ENCODE data around the gene DCUN1D1.
"Not testable (repeated sequence)": the region's sequence is repeated elsewhere in the genome, so short reads cannot be mapped to it uniquely, and the experiment has no call there.

Gene DCUN1D1

DNA sequence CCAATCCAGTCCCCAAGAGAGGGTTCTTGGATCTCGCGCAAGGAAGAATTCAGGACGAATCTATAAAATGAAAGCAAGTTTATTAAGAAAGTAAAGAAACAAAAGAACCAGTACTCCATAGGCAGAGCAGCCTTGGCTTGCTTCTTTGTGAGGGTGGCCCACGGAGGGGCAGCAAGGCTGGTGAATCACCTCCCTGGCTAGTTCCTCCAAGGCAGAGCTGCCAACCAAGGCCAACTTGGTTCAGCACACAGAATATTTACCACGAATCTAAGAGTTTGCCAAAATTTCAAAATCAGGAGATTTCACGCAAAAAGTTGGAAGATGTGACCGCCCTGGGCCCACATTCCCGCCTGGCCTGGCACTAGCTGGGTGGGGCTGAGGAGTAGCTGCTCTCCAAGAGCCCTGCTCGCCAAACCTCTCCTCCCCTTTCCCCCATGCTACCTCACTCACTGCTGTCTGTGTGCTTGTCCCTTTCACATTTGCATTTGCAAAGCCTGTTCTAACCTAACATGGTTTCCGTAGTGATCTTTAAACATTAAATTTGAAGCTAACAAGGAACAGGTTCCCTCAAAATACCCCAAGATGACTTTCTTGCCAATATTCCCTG, 26.2 kb upstream of the DCUN1D1 start:
- Histone ChIP-seq H3K27me3 (ENCODE audit: insufficient read depth, poor library complexity, severe bottlenecking) (no peaks in the 10 kb centered on the region), H3K27ac (replicated peaks) (no peak overlapping the region), H3K4me3 (replicated peaks; ENCODE audit: insufficient read depth, low read length) (no peak overlapping the region)
- TF ChIP-seq SPI1 (IDR thresholded peaks at IDR 0.05; ENCODE audit: borderline replicate concordance, low read depth), result no peak
- TF ChIP-seq, protein P1, sequence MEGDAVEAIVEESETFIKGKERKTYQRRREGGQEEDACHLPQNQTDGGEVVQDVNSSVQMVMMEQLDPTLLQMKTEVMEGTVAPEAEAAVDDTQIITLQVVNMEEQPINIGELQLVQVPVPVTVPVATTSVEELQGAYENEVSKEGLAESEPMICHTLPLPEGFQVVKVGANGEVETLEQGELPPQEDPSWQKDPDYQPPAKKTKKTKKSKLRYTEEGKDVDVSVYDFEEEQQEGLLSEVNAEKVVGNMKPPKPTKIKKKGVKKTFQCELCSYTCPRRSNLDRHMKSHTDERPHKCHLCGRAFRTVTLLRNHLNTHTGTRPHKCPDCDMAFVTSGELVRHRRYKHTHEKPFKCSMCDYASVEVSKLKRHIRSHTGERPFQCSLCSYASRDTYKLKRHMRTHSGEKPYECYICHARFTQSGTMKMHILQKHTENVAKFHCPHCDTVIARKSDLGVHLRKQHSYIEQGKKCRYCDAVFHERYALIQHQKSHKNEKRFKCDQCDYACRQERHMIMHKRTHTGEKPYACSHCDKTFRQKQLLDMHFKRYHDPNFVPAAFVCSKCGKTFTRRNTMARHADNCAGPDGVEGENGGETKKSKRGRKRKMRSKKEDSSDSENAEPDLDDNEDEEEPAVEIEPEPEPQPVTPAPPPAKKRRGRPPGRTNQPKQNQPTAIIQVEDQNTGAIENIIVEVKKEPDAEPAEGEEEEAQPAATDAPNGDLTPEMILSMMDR (IDR thresholded peaks at IDR 0.05; ENCODE audit: insufficient read depth, low read length), result no peak
- TF ChIP-seq, protein P2, sequence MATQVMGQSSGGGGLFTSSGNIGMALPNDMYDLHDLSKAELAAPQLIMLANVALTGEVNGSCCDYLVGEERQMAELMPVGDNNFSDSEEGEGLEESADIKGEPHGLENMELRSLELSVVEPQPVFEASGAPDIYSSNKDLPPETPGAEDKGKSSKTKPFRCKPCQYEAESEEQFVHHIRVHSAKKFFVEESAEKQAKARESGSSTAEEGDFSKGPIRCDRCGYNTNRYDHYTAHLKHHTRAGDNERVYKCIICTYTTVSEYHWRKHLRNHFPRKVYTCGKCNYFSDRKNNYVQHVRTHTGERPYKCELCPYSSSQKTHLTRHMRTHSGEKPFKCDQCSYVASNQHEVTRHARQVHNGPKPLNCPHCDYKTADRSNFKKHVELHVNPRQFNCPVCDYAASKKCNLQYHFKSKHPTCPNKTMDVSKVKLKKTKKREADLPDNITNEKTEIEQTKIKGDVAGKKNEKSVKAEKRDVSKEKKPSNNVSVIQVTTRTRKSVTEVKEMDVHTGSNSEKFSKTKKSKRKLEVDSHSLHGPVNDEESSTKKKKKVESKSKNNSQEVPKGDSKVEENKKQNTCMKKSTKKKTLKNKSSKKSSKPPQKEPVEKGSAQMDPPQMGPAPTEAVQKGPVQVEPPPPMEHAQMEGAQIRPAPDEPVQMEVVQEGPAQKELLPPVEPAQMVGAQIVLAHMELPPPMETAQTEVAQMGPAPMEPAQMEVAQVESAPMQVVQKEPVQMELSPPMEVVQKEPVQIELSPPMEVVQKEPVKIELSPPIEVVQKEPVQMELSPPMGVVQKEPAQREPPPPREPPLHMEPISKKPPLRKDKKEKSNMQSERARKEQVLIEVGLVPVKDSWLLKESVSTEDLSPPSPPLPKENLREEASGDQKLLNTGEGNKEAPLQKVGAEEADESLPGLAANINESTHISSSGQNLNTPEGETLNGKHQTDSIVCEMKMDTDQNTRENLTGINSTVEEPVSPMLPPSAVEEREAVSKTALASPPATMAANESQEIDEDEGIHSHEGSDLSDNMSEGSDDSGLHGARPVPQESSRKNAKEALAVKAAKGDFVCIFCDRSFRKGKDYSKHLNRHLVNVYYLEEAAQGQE (IDR thresholded peaks at IDR 0.05; ENCODE audit: insufficient replicate concordance, low read depth), result no peak
- no peak for TF ChIP-seq POLR2AphosphoS5 (IDR thresholded peaks at IDR 0.05; ENCODE audit: low read depth)
- no peak for TF ChIP-seq GABPA (IDR thresholded peaks at IDR 0.05; ENCODE audit: low read depth)
- no peak for DNase-seq (ENCODE audit: low read depth in 1 of 2, low spot score in 1 of 2)

DNA sequence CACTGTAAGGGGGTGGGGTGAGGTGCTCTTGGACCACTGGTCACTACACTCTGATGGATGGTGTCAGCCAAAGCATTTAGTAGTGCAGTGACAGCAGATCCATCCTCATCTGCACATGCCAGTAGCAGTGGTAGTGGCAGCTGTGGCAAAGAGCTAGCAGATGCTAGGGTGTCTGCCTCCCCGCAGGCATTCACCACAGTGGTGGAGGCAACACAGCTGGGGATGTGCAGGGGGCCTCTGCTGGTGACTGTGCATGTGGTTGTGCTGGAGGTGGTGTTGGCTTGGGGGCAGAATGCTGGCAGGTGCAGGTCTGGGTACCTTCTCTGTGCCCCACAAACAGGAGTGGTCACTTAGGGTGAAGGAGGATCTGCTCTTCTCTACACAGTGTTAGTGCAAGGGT, 19.4 kb upstream of the DCUN1D1 start:
- Histone ChIP-seq H3K4me3 (replicated peaks; ENCODE audit: insufficient read depth, low read length) (no peak overlapping the region), H3K27ac (replicated peaks) (no peak overlapping the region), H3K27me3 (ENCODE audit: insufficient read depth, poor library complexity, severe bottlenecking) (no peaks in the 10 kb centered on the region)
- TF ChIP-seq, protein P1 (IDR thresholded peaks at IDR 0.05; ENCODE audit: insufficient read depth, low read length), result no peak
- TF ChIP-seq, protein P2 (IDR thresholded peaks at IDR 0.05; ENCODE audit: insufficient replicate concordance, low read depth), result no peak
- no peak for TF ChIP-seq POLR2AphosphoS5 (IDR thresholded peaks at IDR 0.05; ENCODE audit: low read depth)
- no peak for TF ChIP-seq SPI1 (IDR thresholded peaks at IDR 0.05; ENCODE audit: borderline replicate concordance, low read depth)
- TF ChIP-seq GABPA (IDR thresholded peaks at IDR 0.05; ENCODE audit: low read depth), result no peak
- DNase-seq (ENCODE audit: low read depth in 1 of 2, low spot score in 1 of 2), result no peak

DNA sequence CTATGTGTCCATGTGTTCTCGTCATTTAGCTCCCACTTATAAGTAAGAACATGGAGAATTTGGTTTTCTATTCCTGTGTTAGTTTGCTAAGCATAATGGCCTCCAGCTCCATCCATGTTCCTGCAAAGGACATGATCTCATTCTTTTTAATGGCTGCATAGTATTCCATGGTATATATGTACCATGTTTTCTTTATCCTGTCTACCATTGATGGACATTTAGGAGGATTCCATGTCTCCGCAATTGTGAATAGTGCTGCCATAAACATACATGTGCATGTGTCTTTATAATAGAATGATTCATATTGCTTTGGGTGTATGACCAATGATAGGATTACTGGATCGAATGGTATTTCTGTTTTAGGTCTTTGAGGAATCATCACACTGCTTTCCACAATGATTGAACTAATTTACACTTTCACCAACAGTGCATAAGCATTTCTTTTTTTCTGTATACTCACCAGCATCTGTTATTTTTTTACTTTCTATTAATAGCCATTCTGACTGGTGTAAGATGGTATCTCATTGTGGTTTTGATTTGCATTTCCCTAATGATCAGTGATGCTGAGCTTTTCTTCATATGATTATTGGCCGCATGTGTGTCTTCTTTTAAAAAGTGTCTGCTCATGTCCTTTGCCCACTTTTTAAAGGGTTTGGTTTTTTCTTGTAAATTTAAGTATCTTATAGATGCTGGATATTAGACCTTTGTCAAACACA, 13.3 kb upstream of the DCUN1D1 start:
- H3K27me3 ChIP-seq (ENCODE audit: insufficient read depth, poor library complexity, severe bottlenecking); H3K27ac ChIP-seq (replicated peaks); H3K4me3 ChIP-seq (replicated peaks; ENCODE audit: insufficient read depth, low read length); DNase-seq (ENCODE audit: low read depth in 1 of 2, low spot score in 1 of 2): not testable (repeated sequence)

DNA sequence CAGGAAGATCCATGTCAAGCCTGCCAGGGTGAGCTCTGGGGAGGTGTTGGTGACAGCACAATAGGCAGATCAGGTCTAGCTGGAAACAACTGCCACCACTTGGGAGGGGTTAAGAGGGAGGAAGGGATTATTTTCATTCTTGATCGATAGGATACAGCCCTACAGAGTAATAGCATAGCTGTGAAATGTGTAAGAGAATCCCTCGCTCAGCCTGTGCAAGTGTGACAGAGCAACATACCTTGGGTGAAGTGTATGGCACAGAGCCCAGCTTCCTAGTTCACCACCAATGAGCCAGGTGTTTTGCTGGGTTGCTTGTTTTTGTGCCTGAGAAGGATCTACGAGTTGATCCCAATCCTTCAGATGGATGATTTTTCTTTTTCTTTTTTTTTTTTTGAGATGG, 9.2 kb upstream of the DCUN1D1 start:
- no peak overlapping the region for H3K4me3 ChIP-seq (replicated peaks; ENCODE audit: insufficient read depth, low read length)
- no peak overlapping the region for H3K27ac ChIP-seq (replicated peaks)
- no peaks in the 10 kb centered on the region for H3K27me3 ChIP-seq (ENCODE audit: insufficient read depth, poor library complexity, severe bottlenecking)
- TF ChIP-seq GABPA (IDR thresholded peaks at IDR 0.05; ENCODE audit: low read depth) (no peak), POLR2AphosphoS5 (IDR thresholded peaks at IDR 0.05; ENCODE audit: low read depth) (no peak), SPI1 (IDR thresholded peaks at IDR 0.05; ENCODE audit: borderline replicate concordance, low read depth) (no peak)
- TF ChIP-seq, protein P1 (IDR thresholded peaks at IDR 0.05; ENCODE audit: insufficient read depth, low read length), result no peak
- TF ChIP-seq, protein P2 (IDR thresholded peaks at IDR 0.05; ENCODE audit: insufficient replicate concordance, low read depth), result no peak
- DNase-seq (ENCODE audit: low read depth in 1 of 2, low spot score in 1 of 2), result no peak
